ENCODE measurements around the gene MYO16.

MYO16 gene

GRCh38 chr13:108922108-108922507, 292.7 kb downstream of the MYO16 start:
- POLR2A ChIA-PET = no interaction called here
- Histone ChIP-seq H3K9me3 (ENCODE audit: control insufficient read depth, insufficient read depth, low read depth, low read length) (no peaks in the 10 kb centered on the region), H3K4me1 (ENCODE audit: control insufficient read depth, insufficient read depth, low read length) (no peaks in the 10 kb centered on the region), H3K27ac (ENCODE audit: extremely low read depth, low read depth, low read length) (no peak overlapping the region), H3K4me3 (ENCODE audit: low read depth, low read length) (no peak overlapping the region), H3K36me3 (ENCODE audit: control insufficient read depth in 2 of 2, insufficient read depth in 1 of 2, low read length in 2 of 2) (no peaks in the 10 kb centered on the region)
- TF ChIP-seq ZNF670 (tag by site-specific recombination; IDR thresholded peaks at IDR 0.05; ENCODE audit: low read depth) (no peak), ZNF174 (tag by site-specific recombination; IDR thresholded peaks at IDR 0.05) (no peak), SETDB1 (IDR thresholded peaks at IDR 0.05; ENCODE audit: insufficient read length, low read length) (no peak), ZNF514 (tag by site-specific recombination; IDR thresholded peaks at IDR 0.05) (no peak), ZBTB20 (tag by site-specific recombination; IDR thresholded peaks at IDR 0.05) (no peak)
- CTCF ChIA-PET = no interaction called here

- H3K27ac ChIP-seq (ENCODE audit: extremely low read depth, low read depth, low read length) = no peak overlapping the region
- H3K4me1 ChIP-seq (ENCODE audit: control insufficient read depth, insufficient read depth, low read length) = no peaks in the 10 kb centered on the region
- no peaks in the 10 kb centered on the region for H3K9me3 ChIP-seq (ENCODE audit: control insufficient read depth, insufficient read depth, low read depth, low read length)
- ChIA-PET CTCF (no interaction called here), POLR2A (no interaction called here)
- no peak for TF ChIP-seq ZNF398 (tag by site-specific recombination; IDR thresholded peaks at IDR 0.05)
- no peak for TF ChIP-seq ZBTB48 (tag by site-specific recombination; IDR thresholded peaks at IDR 0.05)
- no peak for TF ChIP-seq SP3 (tag by site-specific recombination; IDR thresholded peaks at IDR 0.05)
- TF ChIP-seq ZNF184 (tag by site-specific recombination; IDR thresholded peaks at IDR 0.05) = no peak
- no peak for TF ChIP-seq ZNF157 (tag by site-specific recombination; IDR thresholded peaks at IDR 0.05)
- no peak for TF ChIP-seq KLF16 (tag by site-specific recombination; IDR thresholded peaks at IDR 0.05)
- TF ChIP-seq ZNF600 (tag by site-specific recombination; IDR thresholded peaks at IDR 0.05) = no peak
- TF ChIP-seq ZNF24 (tag by site-specific recombination; IDR thresholded peaks at IDR 0.05) = no peak
- no peak for TF ChIP-seq ZNF302 (tag by site-specific recombination; IDR thresholded peaks at IDR 0.05; ENCODE audit: low read depth)
- TF ChIP-seq PBX3 (CRISPR knock-in tag; IDR thresholded peaks at IDR 0.05) = no peak
- TF ChIP-seq ZNF518A (tag by site-specific recombination; conservative IDR thresholded peaks at IDR 0.05; ENCODE audit: low read depth) = no peak
- TF ChIP-seq ZNF610 (tag by site-specific recombination; IDR thresholded peaks at IDR 0.05; ENCODE audit: borderline replicate concordance) = no peak
- no peak for TF ChIP-seq ZNF621 (tag by site-specific recombination; IDR thresholded peaks at IDR 0.05)
- TF ChIP-seq MEIS1 (CRISPR knock-in tag; IDR thresholded peaks at IDR 0.05; ENCODE audit: borderline replicate concordance) = no peak
- no peak for TF ChIP-seq ZNF324 (tag by site-specific recombination; IDR thresholded peaks at IDR 0.05)
- H3K4me3 ChIP-seq (ENCODE audit: low read depth, low read length) = no peak overlapping the region
- no peaks in the 10 kb centered on the region for H3K36me3 ChIP-seq (ENCODE audit: control insufficient read depth in 2 of 2, insufficient read depth in 1 of 2, low read length in 2 of 2)
These were observed 294.1 kb downstream of the MYO16 start for GRCh38 chr13:108923386-108924047.

Data from HEK293 (cell line).